GM12878 (cell line): ENCODE results near the gene OR11L1. TPM values are rescaled to one million over a fixed set of nuclear protein-coding genes. Genes with fewer than 3 reads are reported as not detected.

Source experiments
- ATAC-seq: fragments of 200-7000 bp; cut with Tn5 transposase; 3 replicates; pipeline ENCODE4 v1.9.1; 2020; ENCODE audit warnings: mild to moderate bottlenecking, moderate library complexity
- BruUV-seq: library from RNA; stranded (reverse); fragments of 400-500 nt; replicated peaks from 2 replicates; lab custom pipeline; 2021; lab: Mats Ljungman, UMichigan
- CTCF ChIA-PET: fragments of 300-600 bp; sonication (Branson Sonifier 250); formaldehyde crosslinking; extraction: SDS; loops from one replicate; lab custom pipeline; 2021; ENCODE audit warnings: inconsistent platforms; lab: Yijun Ruan, JAX
- POLR2A ChIA-PET: fragments of 350-600 bp; formaldehyde crosslinking; extraction: SDS; loops from one replicate; lab custom pipeline; 2021; ENCODE audit warnings: inconsistent platforms; lab: Charles Lee
- RAD21 ChIA-PET: fragments of 300-600 bp; sonication (Branson Sonifier 250); formaldehyde crosslinking; loops from one replicate; lab custom pipeline; 2023; ENCODE audit warnings: antibody characterized with exemption; ENCODE audit not compliant: unreplicated experiment; lab: Charles Lee
- SMC1A ChIA-PET: fragments of 300-600 bp; sonication (Branson Sonifier 250); formaldehyde crosslinking; loops from one replicate; lab custom pipeline; 2023; ENCODE audit not compliant: unreplicated experiment, uncharacterized antibody; lab: Charles Lee
- DNase-seq: peaks from one replicate; pipeline ENCODE4 v3.0.0-alpha.2; 2011; ENCODE audit warnings: low read depth, low spot score
- FAIRE-seq: peaks from 3 replicates; lab custom pipeline; 2011; peaks lifted over from hg19 to GRCh38; lab: Jason Lieb, UNC
- H2AFZ ChIP-seq: 2 replicates; pipeline ENCODE4 v1.6.0; 2011; ENCODE audit warnings: low read depth, low read length, control low read depth; ENCODE audit not compliant: control insufficient read depth
- H3K27ac ChIP-seq: 2 replicates; pipeline ENCODE4 v1.5.1; 2011; ENCODE audit warnings: control low read depth; ENCODE audit not compliant: control insufficient read depth, insufficient read depth
- H3K27me3 ChIP-seq, 2 experiments: replicated peaks in 1 of 2; 2 replicates each; pipeline versions ENCODE4 v1.6.0 to v1.6.1; 2011; ENCODE audit warnings: low read length in 1 of 2; ENCODE audit not compliant: control insufficient read depth in 2 of 2, insufficient read depth in 2 of 2
- H3K36me3 ChIP-seq, 2 experiments: 2 replicates each; pipeline ENCODE4 v1.5.1; 2011; ENCODE audit warnings: low read length in 1 of 2; ENCODE audit not compliant: control insufficient read depth in 2 of 2, insufficient read depth in 2 of 2
- H3K4me1 ChIP-seq: 2 replicates; pipeline ENCODE4 v1.6.1; 2011; ENCODE audit warnings: mild to moderate bottlenecking, low read length, moderate library complexity, mixed read lengths; ENCODE audit not compliant: control insufficient read depth, insufficient read depth
- H3K4me2 ChIP-seq: 2 replicates; pipeline ENCODE4 v1.6.0; 2011; ENCODE audit warnings: control low read depth; ENCODE audit not compliant: control insufficient read depth, insufficient read depth
- H3K4me3 ChIP-seq: fragments of 200-600 bp; sonication (generic); 2 replicates; pipeline ENCODE4 v1.5.1; 2016
- H3K79me2 ChIP-seq: 2 replicates; pipeline ENCODE4 v1.6.0; 2011; ENCODE audit warnings: low read length; ENCODE audit not compliant: control insufficient read depth, insufficient read depth
- H3K9ac ChIP-seq: 2 replicates; pipeline ENCODE4 v1.8.0; 2011; ENCODE audit warnings: low read length, control low read depth, mixed read lengths; ENCODE audit not compliant: control insufficient read depth, insufficient read depth
- H3K9me3 ChIP-seq: replicated peaks from 3 replicates; pipeline ENCODE4 v1.5.1; 2011; ENCODE audit warnings: mild to moderate bottlenecking, low read length; ENCODE audit not compliant: control insufficient read depth, insufficient read depth
- H4K20me1 ChIP-seq: 2 replicates; pipeline ENCODE4 v1.6.0; 2011; ENCODE audit not compliant: control insufficient read depth, insufficient read depth
- ATF2 ChIP-seq: IDR thresholded peaks from 2 replicates; pipeline ENCODE4 v1.6.1; 2012; ENCODE audit warnings: low read length, inconsistent platforms
- BHLHE40 ChIP-seq, 2 experiments: fragments of 450-650 bp in 1 of 2; IDR thresholded peaks; 2 replicates each; pipeline ENCODE4 v1.6.1; 2011 to 2017; ENCODE audit warnings: low read depth in 2 of 2, borderline replicate concordance in 1 of 2, improper control_type of control experiment in 1 of 2, low read length in 1 of 2, mild to moderate bottlenecking in 1 of 2
- CBFB ChIP-seq: IDR thresholded peaks from 2 replicates; pipeline ENCODE4 v1.6.1; 2016; ENCODE audit warnings: antibody characterized with exemption, low read depth
- CBX5 ChIP-seq: sonication (generic); IDR thresholded peaks from 2 replicates; pipeline ENCODE4 v1.6.1; 2016; ENCODE audit warnings: low read depth, moderate library complexity, mild to moderate bottlenecking, inconsistent platforms
- CHD1 ChIP-seq: IDR thresholded peaks from 2 replicates; pipeline ENCODE4 v1.6.1; 2012; ENCODE audit warnings: low read depth, low read length, improper control_type of control experiment
- GABPA ChIP-seq: IDR thresholded peaks from 2 replicates; pipeline ENCODE4 v1.6.1; 2014; ENCODE audit warnings: antibody characterized with exemption, low read depth, mild to moderate bottlenecking, inconsistent platforms
- HSF1 ChIP-seq: fragments of 150-350 bp; IDR thresholded peaks from 2 replicates; pipeline ENCODE4 v1.6.1; 2014; ENCODE audit warnings: mild to moderate bottlenecking, low read depth, low read length
- IRF4 ChIP-seq: IDR thresholded peaks from 2 replicates; pipeline ENCODE4 v1.6.1; 2011; ENCODE audit warnings: low read depth, low read length
- JUND ChIP-seq: IDR thresholded peaks from 2 replicates; pipeline ENCODE4 v1.6.1; 2012; ENCODE audit warnings: low read depth, mild to moderate bottlenecking, low read length, improper control_type of control experiment, moderate library complexity
- USF1 ChIP-seq: IDR thresholded peaks from 2 replicates; pipeline ENCODE4 v1.6.1; 2011; ENCODE audit warnings: borderline replicate concordance, low read depth, mild to moderate bottlenecking, moderate library complexity, mixed read lengths, low read length; ENCODE audit not compliant: insufficient read depth; ENCODE audit errors: extremely low read length
- ZNF274 ChIP-seq: IDR thresholded peaks from one replicate; pipeline ENCODE4 v1.8.0; 2011; ENCODE audit not compliant: insufficient read length, insufficient read depth
- ZNF384 ChIP-seq: IDR thresholded peaks from 2 replicates; pipeline ENCODE4 v1.6.1; 2012; ENCODE audit warnings: low read depth, mild to moderate bottlenecking, low read length, improper control_type of control experiment, borderline replicate concordance
- ZNF687 ChIP-seq: fragments of 450-650 bp; IDR thresholded peaks from 2 replicates; pipeline ENCODE4 v1.6.1; 2017; ENCODE audit warnings: mild to moderate bottlenecking, moderate library complexity
- WGBS: methylation state at CpG from one replicate; pipeline ENCODE4 v1.1.6; 2016; ENCODE audit warnings: low lambda C conversion rate; ENCODE audit not compliant: insufficient replicate concordance, insufficient coverage; ENCODE audit errors: missing lambda C conversion rate; 5-methylcytosine and 5-hydroxymethylcytosine counted together
- in situ Hi-C: fragments of 300-500 bp; cut with MboI; formaldehyde crosslinking; loops from 9 replicates; pipeline ENCODE4 v1.14.3; 2018; ENCODE audit warnings: mixed read lengths
- intact Hi-C: fragments of 100-400 bp; cut with micrococcal nuclease; formaldehyde crosslinking; loops from one replicate; pipeline ENCODE4 v1.14.2; 2022; ENCODE audit not compliant: unreplicated experiment
- polyA plus RNA-seq, 11 experiments: library from polyadenylated mRNA; depleted of rRNA in 4 of 11; unstranded in 6 of 11; stranded (reverse) in 5 of 11; fragments of >200 nt; fragmentation: Nextera tagmentation in 4 of 11; fragmentation: Illumina TruSeq in 1 of 11; extraction: Ambion mirVana in 4 of 11; extraction: Trizol in 1 of 11; gene quantifications; 1 replicate in 1 of 11; 2 replicates in 10 of 11; pipeline versions ENCODE4 v1.2.1 to v1.2.3, GENCODE V29; 2011 to 2016; ENCODE audit warnings: inconsistent platforms in 2 of 11, missing spikeins in 2 of 11, low read depth in 1 of 11
- total RNA-seq, 4 experiments: library from RNA; depleted of rRNA in 3 of 4; stranded (reverse); fragments of >200 nt in 3 of 4; fragmentation: Illumina TruSeq in 1 of 4; extraction: Trizol in 1 of 4; gene quantifications; 2 replicates each; pipeline versions ENCODE4 v1.2.1 to v1.2.3, GENCODE V29; 2013 to 2021

Gene OR11L1
- total and polyA plus RNA-seq, 10 of the 15 experiments (the other 5 are each of a cell fraction or from before 2014, with no cell fraction given) = not detected

GRCh38 chr1:247855911-247856310 is 14.2 kb upstream of the OR11L1 start (continued):
- TF ChIP-seq HSF1 (no peak), CBX5 (no peak)

GRCh38 chr1:247854899-247855545 is 13.3 kb upstream of the OR11L1 start:
- SMC1A ChIA-PET = interaction anchor here (1.0 kb wide), 1 partner anchor 175 kb away, joined by 3 read pairs; no protein-coding TSS in a partner anchor
- POLR2A ChIA-PET = no interaction called here
- H2AFZ ChIP-seq = no peak overlapping the region
- TF ChIP-seq IRF4 (no peak), USF1 (no peak), BHLHE40 (IDR thresholded peaks at IDR 0.05; ENCODE audit: borderline replicate concordance in 1 of 2, low read depth in 2 of 2, low read length in 1 of 2) (no peak), CBFB (no peak), ZNF384 (no peak), JUND (no peak), ZNF274 (no peak), ATF2 (no peak), ZNF687 (no peak), GABPA (no peak), CHD1 (no peak)
- ATAC-seq = no peak
- no peaks in the 10 kb centered on the region for H3K79me2 ChIP-seq
- no TSS peak for BruUV-seq
- WGBS = 37% methylated on average over 14 of the region's 14 CpGs
- H3K9me3 ChIP-seq = no peaks in the 10 kb centered on the region
- no peak overlapping the region for H3K9ac ChIP-seq
- H4K20me1 ChIP-seq = no peaks in the 10 kb centered on the region
- peaks cover 1 to 5% of the 10 kb centered on the region in 2 experiments; a peak in 3 of 4 replicates for H3K27me3 ChIP-seq
- H3K27ac ChIP-seq = no peak overlapping the region
- FAIRE-seq = no peak
- in situ Hi-C loops (no loop called here), intact Hi-C loops (no loop called here)
- CTCF ChIA-PET = no interaction called here
- H3K36me3 ChIP-seq = no peaks in the 10 kb centered on the region
- no peak for DNase-seq
- H3K4me1 ChIP-seq = no peaks in the 10 kb centered on the region
- RAD21 ChIA-PET = no interaction called here
- no peak overlapping the region for H3K4me2 ChIP-seq
- H3K4me3 ChIP-seq = no peak overlapping the region
